Neuron (in vitro differentiated cells): Measurements from ENCODE around the gene ESPNL.

ENCODE experiments used
- H2AFZ ChIP-seq: one replicate; pipeline ENCODE4 v1.6.1; 2013; ENCODE audit warnings: low read depth, mild to moderate bottlenecking, inconsistent platforms, low read length, moderate library complexity
- H3K27me3 ChIP-seq: one replicate; pipeline ENCODE4 v1.6.1; 2013; ENCODE audit warnings: low read length; ENCODE audit not compliant: insufficient read depth
- H3K36me3 ChIP-seq: one replicate; pipeline ENCODE4 v1.6.1; 2013; ENCODE audit warnings: low read length; ENCODE audit not compliant: insufficient read depth
- H3K4me1 ChIP-seq: one replicate; pipeline ENCODE4 v1.6.1; 2013; ENCODE audit warnings: low read length; ENCODE audit not compliant: insufficient read depth
- H3K4me3 ChIP-seq: 2 replicates; pipeline ENCODE4 v1.5.1; 2013; ENCODE audit warnings: mild to moderate bottlenecking, low read length, moderate library complexity
- H3K9me3 ChIP-seq: one replicate; pipeline ENCODE4 v1.6.1; 2013; ENCODE audit warnings: low read length

The ESPNL gene

GRCh38 chr2:238097201-238097987, 2.7 kb upstream of the ESPNL start:
- Histone ChIP-seq H3K4me3 (no peak overlapping the region), H3K27me3 (no peaks in the 10 kb centered on the region), H2AFZ (no peak overlapping the region), H3K4me1 (no peaks in the 10 kb centered on the region), H3K36me3 (no peaks in the 10 kb centered on the region), H3K9me3 (no peaks in the 10 kb centered on the region)

GRCh38 chr2:238097988-238098871, 1.9 kb upstream of the ESPNL start:
- Histone ChIP-seq H2AFZ (no peak overlapping the region), H3K9me3 (no peaks in the 10 kb centered on the region), H3K4me3 (no peak overlapping the region)

GRCh38 chr2:238098901-238099713, 1.0 kb upstream of the ESPNL start:
- no peaks in the 10 kb centered on the region for H3K36me3 ChIP-seq
- H3K27me3 ChIP-seq, result no peaks in the 10 kb centered on the region
- no peak overlapping the region for H2AFZ ChIP-seq
- no peaks in the 10 kb centered on the region for H3K4me1 ChIP-seq
- no peak overlapping the region for H3K4me3 ChIP-seq
- no peaks in the 10 kb centered on the region for H3K9me3 ChIP-seq

More at GRCh38 chr2:238097988-238098871, 1.9 kb upstream of the ESPNL start:
- no peaks in the 10 kb centered on the region for H3K4me1 ChIP-seq
- no peaks in the 10 kb centered on the region for H3K27me3 ChIP-seq
- H3K36me3 ChIP-seq, result no peaks in the 10 kb centered on the region

- Histone ChIP-seq H3K36me3 (no peaks in the 10 kb centered on the region), H2AFZ (no peak overlapping the region), H3K27me3 (no peaks in the 10 kb centered on the region), H3K4me3 (no peak overlapping the region), H3K9me3 (no peaks in the 10 kb centered on the region), H3K4me1 (no peaks in the 10 kb centered on the region)
Observed at GRCh38 chr2:238099714-238100048, 459 bp upstream of the ESPNL start.

GRCh38 chr2:238100821-238101771, 956 bp downstream of the ESPNL start:
- no peaks in the 10 kb centered on the region for H3K4me1 ChIP-seq
- H3K36me3 ChIP-seq, result no peaks in the 10 kb centered on the region
- H3K27me3 ChIP-seq, result no peaks in the 10 kb centered on the region
- H3K4me3 ChIP-seq, result no peak overlapping the region
- H2AFZ ChIP-seq, result no peak overlapping the region
- no peaks in the 10 kb centered on the region for H3K9me3 ChIP-seq

- Histone ChIP-seq H2AFZ (no peak overlapping the region), H3K36me3 (no peaks in the 10 kb centered on the region), H3K4me1 (peaks cover 2% of the 10 kb centered on the region), H3K4me3 (no peak overlapping the region), H3K9me3 (no peaks in the 10 kb centered on the region), H3K27me3 (no peaks in the 10 kb centered on the region)
Observed at GRCh38 chr2:238101891-238102841, 2.0 kb downstream of the ESPNL start.

GRCh38 chr2:238102865-238103264, 2.7 kb downstream of the ESPNL start:
- Histone ChIP-seq H2AFZ (no peak overlapping the region), H3K4me3 (no peak overlapping the region), H3K27me3 (no peaks in the 10 kb centered on the region), H3K4me1 (peaks cover 2% of the 10 kb centered on the region), H3K9me3 (no peaks in the 10 kb centered on the region), H3K36me3 (no peaks in the 10 kb centered on the region)

GRCh38 chr2:238103465-238104225, 3.5 kb downstream of the ESPNL start:
- Histone ChIP-seq H2AFZ (no peak overlapping the region), H3K4me1 (peaks cover 10% of the 10 kb centered on the region), H3K9me3 (no peaks in the 10 kb centered on the region)

GRCh38 chr2:238104226-238104690, 4.1 kb downstream of the ESPNL start:
- Histone ChIP-seq H3K4me3 (no peak overlapping the region), H2AFZ (no peak overlapping the region), H3K27me3 (no peaks in the 10 kb centered on the region), H3K9me3 (no peaks in the 10 kb centered on the region), H3K4me1 (peaks cover 16% of the 10 kb centered on the region), H3K36me3 (no peaks in the 10 kb centered on the region)

More at GRCh38 chr2:238103465-238104225, 3.5 kb downstream of the ESPNL start:
- Histone ChIP-seq H3K36me3 (no peaks in the 10 kb centered on the region), H3K4me3 (no peak overlapping the region), H3K27me3 (no peaks in the 10 kb centered on the region)

- H2AFZ ChIP-seq, result no peak overlapping the region
- H3K4me3 ChIP-seq, result no peak overlapping the region
- no peaks in the 10 kb centered on the region for H3K27me3 ChIP-seq
- no peaks in the 10 kb centered on the region for H3K36me3 ChIP-seq
- peaks cover 16% of the 10 kb centered on the region for H3K4me1 ChIP-seq
- no peaks in the 10 kb centered on the region for H3K9me3 ChIP-seq
Observed at GRCh38 chr2:238104691-238105371, 4.7 kb downstream of the ESPNL start.
